ENCODE data around the gene CHAC1. TPM values are rescaled to one million over a fixed set of nuclear protein-coding genes. Genes with fewer than 3 reads are reported as not detected.

The CHAC1 gene
- total and polyA plus RNA-seq, 3 donors from 2014 or later, result 1.8 to 5.9 (median 2.5) TPM

DNA sequence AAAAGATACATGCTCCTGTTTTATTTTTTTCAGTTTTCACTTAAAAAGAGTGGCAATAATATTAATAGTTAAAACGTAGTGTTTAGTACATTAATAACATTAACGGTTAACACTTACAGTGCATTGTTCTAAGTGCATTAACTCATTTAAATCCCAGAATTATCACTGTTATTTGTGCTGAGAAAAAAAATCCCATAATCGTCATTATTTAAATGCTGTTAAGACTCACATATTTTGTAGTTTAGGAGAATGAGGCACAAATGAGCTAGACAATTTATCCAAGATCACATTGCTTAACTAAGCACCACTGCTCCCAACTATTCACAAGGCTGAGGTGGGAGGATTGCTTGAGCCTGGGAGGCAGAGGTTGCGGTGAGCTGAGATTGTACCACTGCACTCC lies 34.9 kb downstream of the CHAC1 start:
- Histone ChIP-seq H3K27me3 (no peaks in the 10 kb centered on the region), H3K4me3 (no peak overlapping the region), H3K4me1 (no peaks in the 10 kb centered on the region), H3K9me3 (no peaks in the 10 kb centered on the region), H3K36me3 (ENCODE audit: low read depth, missing control alignments) (no peaks in the 10 kb centered on the region), H3K27ac (no peak overlapping the region)
- DNase-seq, result no peak
- WGBS, 2 donors, result 87 to 90% methylated on average over 4 of the region's 4 CpGs
- TF ChIP-seq POLR2A (IDR thresholded peaks at IDR 0.05) (no peak), CTCF (IDR thresholded peaks at IDR 0.05) (no peak)
- intact Hi-C loops (cut with DNase I; ENCODE audit: low total_unique reads), result no loop called here

GRCh38 chr15:40990080-40990479 lies 36.8 kb downstream of the CHAC1 start:
- Histone ChIP-seq H3K4me3 (no peak overlapping the region), H3K9me3 (no peaks in the 10 kb centered on the region), H3K27me3 (no peaks in the 10 kb centered on the region), H3K27ac (no peak overlapping the region), H3K36me3 (ENCODE audit: low read depth, missing control alignments) (no peaks in the 10 kb centered on the region), H3K4me1 (no peaks in the 10 kb centered on the region)
- no peak for TF ChIP-seq CTCF (IDR thresholded peaks at IDR 0.05)
- intact Hi-C loops (cut with DNase I; ENCODE audit: low total_unique reads), result no loop called here
- DNase-seq, result no peak

- no peak for DNase-seq
- Histone ChIP-seq H3K4me1 (no peaks in the 10 kb centered on the region), H3K27me3 (no peaks in the 10 kb centered on the region), H3K36me3 (ENCODE audit: low read depth, missing control alignments) (no peaks in the 10 kb centered on the region), H3K27ac (no peak overlapping the region), H3K4me3 (no peak overlapping the region), H3K9me3 (no peaks in the 10 kb centered on the region)
- intact Hi-C loops (cut with DNase I; ENCODE audit: low total_unique reads), result no loop called here
- TF ChIP-seq POLR2A (IDR thresholded peaks at IDR 0.05) (no peak), CTCF (IDR thresholded peaks at IDR 0.05) (no peak)
- WGBS, 2 donors, result 0% methylated on average over 1 of the region's 1 CpG
Observed at GRCh38 chr15:40990789-40991188, 37.5 kb downstream of the CHAC1 start.

GRCh38 chr15:40991355-40991754 lies 38.1 kb downstream of the CHAC1 start:
- Histone ChIP-seq H3K36me3 (ENCODE audit: low read depth, missing control alignments) (no peaks in the 10 kb centered on the region), H3K27me3 (no peaks in the 10 kb centered on the region), H3K27ac (no peak overlapping the region), H3K4me3 (no peak overlapping the region), H3K4me1 (no peaks in the 10 kb centered on the region), H3K9me3 (no peaks in the 10 kb centered on the region)
- intact Hi-C loops (cut with DNase I; ENCODE audit: low total_unique reads), result no loop called here
- no peak for TF ChIP-seq POLR2A (IDR thresholded peaks at IDR 0.05)
- no peak for TF ChIP-seq CTCF (IDR thresholded peaks at IDR 0.05)
- WGBS, 2 donors, result 72 to 79% methylated on average over 3 of the region's 3 CpGs
- no peak for DNase-seq

DNA sequence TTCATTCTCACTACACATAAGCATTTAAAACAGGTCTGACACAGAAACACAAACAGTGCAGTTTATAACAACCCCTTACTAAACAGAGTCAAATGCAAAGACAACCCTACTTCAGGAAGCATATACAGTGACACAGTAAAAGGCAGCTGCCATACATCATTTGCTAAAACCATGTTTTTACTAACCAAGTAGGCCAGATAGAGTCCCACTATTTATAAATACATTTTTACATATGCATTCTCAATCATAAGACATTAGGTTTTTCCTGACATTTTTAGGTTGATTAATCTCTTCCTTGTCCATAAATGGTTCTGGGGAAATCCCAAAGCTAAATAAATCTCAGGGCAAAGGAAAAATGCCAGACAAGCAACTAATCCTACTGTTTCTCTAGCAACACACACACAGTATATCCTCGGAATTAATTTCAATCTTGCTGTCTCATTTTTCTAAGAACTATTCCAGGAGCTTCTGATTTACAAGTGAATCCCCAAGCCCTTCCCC lies 39.0 kb downstream of the CHAC1 start:
- H3K27ac ChIP-seq, result no peak overlapping the region
- intact Hi-C loops (cut with DNase I; ENCODE audit: low total_unique reads), result no loop called here
- no peaks in the 10 kb centered on the region for H3K9me3 ChIP-seq
- H3K36me3 ChIP-seq (ENCODE audit: low read depth, missing control alignments), result no peaks in the 10 kb centered on the region
- no peaks in the 10 kb centered on the region for H3K27me3 ChIP-seq
- no peaks in the 10 kb centered on the region for H3K4me1 ChIP-seq
- no peak overlapping the region for H3K4me3 ChIP-seq
- 50 to 70% methylated on average over 1 of the region's 1 CpG for WGBS, 2 donors
- DNase-seq, result no peak
- TF ChIP-seq CTCF (IDR thresholded peaks at IDR 0.05) (no peak), POLR2A (IDR thresholded peaks at IDR 0.05) (no peak)

All from testis (tissue), 3 donors.